C1 segment of cervical spinal cord (tissue), 14 donors: Measurements from ENCODE around the gene DSG3.
A peak's percentile ranks its signal among the peaks of the same experiment; 100 is the strongest.
"Not testable (repeated sequence)": the region's sequence is repeated elsewhere in the genome, so short reads cannot be mapped to it uniquely, and the experiment has no call there.

Experiments used
- DNase-seq, 14 donors: peaks; one replicate each; lab custom pipeline; 2025; lab: John Stamatoyannopoulos, UW

DSG3 gene

GRCh38 chr18:31491586-31491985 is 44.0 kb downstream of the DSG3 start:
- DNase-seq = no peak

GRCh38 chr18:31492671-31493070 is 45.1 kb downstream of the DSG3 start:
- DNase-seq = no peak

- no peak for DNase-seq
Measured at GRCh38 chr18:31493171-31493570, 45.6 kb downstream of the DSG3 start.

- no peak for DNase-seq
Measured at GRCh38 chr18:31493941-31494340, 46.4 kb downstream of the DSG3 start.

GRCh38 chr18:31494705-31495244 is 47.2 kb downstream of the DSG3 start:
- not testable (repeated sequence) for DNase-seq

GRCh38 chr18:31497404-31497835 is 49.9 kb downstream of the DSG3 start:
- no peak for DNase-seq

DNA sequence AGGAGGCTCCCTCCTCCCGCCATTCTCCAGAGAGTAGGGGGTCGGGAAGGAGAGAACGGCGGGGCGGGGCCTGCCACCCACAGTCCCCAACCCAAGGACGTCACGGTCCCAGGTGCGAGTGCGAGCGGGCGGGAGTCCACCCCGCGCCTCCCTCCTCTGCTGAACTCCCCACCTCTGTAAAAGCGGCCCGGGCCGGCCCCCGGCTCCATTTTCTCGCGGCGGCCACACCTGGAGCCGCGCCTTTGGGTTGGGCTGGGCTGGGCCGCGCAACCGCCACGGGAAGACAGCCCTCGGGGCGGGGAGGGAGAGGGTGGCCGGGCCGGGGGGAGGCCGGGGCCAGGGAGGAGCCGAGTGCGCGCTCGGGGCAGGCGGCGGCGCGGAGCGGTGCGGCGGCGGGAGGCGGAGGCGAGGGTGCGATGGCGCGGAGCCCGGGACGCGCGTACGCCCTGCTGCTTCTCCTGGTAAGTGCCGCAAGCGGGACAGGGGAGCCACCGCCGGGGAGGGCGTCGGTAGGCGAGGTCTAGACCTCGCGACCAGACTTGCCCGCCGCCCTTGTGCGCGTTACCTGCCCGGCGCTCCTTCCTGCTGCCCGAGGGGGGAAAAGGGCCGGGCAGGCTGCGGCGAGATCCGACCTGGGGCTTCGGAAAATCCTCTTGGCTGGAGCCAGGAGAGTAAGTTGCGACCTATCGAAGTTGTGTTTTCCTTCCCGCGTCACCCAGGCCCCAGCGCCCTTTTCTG is 50.5 kb downstream of the DSG3 start, which contains the start of gene DSG2:
TSS of gene DSG2 (plus strand) at position 342 of the 738 bp plus-strand sequence. CDS start at position 417, 75 bp downstream.
- peak in 2 of 14 donors; percentile 9 to 11 for DNase-seq

- DNase-seq = no peak
Measured at GRCh38 chr18:31498574-31499524, 51.3 kb downstream of the DSG3 start.

GRCh38 chr18:31500051-31500688 is 52.6 kb downstream of the DSG3 start:
- no peak for DNase-seq

GRCh38 chr18:31503011-31503410 is 55.5 kb downstream of the DSG3 start:
- no peak for DNase-seq

DNA sequence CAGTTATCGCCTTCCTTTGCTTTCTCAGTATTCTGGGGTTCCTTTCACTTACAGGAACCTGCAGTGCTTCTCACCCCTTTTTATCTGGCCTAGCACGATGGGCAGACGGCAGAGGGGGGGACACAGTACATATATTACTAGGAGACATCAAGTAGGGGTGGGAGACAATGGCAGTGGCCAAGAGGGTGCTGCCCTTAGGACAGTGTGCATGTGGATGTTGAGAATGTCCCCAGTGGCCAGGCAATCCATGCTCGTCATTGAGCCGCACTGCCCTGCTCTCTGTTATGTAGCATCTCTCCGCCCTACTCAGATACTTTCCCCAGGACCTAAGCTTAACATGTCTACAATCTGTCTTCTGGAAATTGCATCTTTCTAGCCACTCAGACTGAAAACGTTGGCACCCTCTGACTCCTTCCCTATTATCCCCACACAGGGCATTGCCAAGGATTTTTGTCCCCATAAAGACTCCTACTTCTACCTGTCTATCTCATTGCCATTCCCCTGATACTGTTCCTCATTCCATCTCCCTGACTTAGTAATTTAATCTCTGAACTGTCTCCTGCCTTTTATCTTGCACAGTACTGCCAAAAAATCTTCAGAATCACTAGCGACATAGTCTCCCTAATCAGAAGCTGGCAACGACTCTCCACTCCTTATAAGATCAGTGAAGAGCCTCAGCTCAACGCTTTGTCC is 57.1 kb downstream of the DSG3 start:
- DNase-seq = no peak

- DNase-seq = no peak
Measured at GRCh38 chr18:31505156-31505555, 57.6 kb downstream of the DSG3 start.

DNA sequence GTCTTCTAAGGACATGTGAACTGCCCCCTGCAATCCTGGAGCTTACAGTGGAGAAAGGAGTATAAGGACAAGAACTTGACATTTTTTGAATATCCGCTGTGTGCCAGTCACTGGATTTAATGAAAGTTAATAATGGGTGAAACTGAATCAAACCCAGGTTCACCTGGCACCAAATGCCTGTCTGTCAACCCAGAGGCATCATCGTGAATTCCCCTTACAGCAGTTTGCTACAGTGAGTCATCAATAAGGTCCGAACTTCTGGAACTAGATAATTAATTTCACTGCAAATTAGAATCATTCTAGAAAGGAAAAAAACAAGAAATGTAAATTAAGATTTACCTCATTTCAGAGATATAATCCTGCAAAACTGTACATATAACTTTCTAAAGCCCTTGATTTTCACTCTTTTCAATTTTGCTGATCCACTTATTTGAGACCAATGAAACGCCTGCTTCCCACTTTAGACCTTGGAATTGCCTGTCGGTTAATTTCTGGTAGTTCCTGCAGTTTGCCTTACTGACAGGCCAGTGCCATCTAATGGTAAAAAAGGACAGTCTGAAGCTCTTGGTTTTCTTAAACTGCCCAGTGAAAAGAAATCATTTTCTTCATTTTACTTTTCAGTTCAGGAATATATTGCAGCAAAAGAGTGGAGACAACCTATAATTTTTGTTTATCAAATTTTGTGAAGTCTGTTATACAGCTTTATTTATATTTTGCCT is 58.6 kb downstream of the DSG3 start:
- DNase-seq = no peak

- DNase-seq = not testable (repeated sequence)
Measured at GRCh38 chr18:31507124-31507523, 59.6 kb downstream of the DSG3 start.

- DNase-seq = no peak
Measured at GRCh38 chr18:31508781-31509180, 61.2 kb downstream of the DSG3 start.

DNA sequence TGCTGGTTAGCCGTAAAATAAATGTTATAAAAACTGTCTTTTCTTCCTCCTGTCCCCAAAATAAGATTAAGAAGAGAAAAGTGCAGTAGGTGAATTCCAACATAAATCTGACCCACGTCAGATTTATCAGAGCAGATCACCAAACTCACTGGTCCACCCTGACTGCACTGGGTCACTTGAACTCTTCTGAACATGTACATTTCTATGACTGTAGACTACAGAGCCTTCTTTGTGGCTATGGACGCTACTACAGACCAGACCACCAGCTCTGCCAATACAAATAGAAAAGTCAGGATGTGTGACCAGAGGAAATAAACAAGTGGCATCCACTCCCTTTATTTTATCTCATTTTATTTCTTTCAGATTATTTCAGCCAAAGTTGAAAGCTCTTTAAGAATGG is 62.0 kb downstream of the DSG3 start:
- no peak for DNase-seq

- no peak for DNase-seq
Measured at GRCh38 chr18:31510319-31510718, 62.8 kb downstream of the DSG3 start.

DNA sequence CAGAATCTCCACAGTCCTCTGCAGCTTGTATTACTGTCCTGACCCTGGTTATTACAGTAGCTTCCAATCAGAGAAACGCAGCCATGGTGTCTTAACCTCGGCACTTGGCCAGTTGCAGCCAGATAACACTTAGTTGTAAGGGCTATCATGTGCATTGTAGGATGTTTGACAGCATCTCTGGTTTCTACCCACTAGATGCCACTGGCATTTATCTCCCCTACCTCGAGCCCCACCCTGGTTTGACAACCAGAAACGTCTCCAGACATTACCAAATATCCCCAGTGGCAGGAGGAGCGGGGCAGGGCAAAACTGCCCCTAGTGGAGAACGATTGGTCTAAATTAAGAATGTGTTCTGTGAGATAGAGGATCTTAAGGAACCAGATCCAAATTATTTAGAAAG is 63.6 kb downstream of the DSG3 start:
- no peak for DNase-seq

- DNase-seq = no peak
Measured at GRCh38 chr18:31512203-31512764, 64.7 kb downstream of the DSG3 start.
